Activated B cell treated with CpG ODN at 0.5 μM for 24 hours (primary cell): ENCODE data around the gene ZNF571. TPM values are rescaled to one million over a fixed set of nuclear protein-coding genes. Genes with fewer than 3 reads are reported as not detected.

ENCODE experiments used
- ATAC-seq: fragments of 200-7000 bp; cut with Tn5 transposase; one replicate; pipeline ENCODE4 v1.10.0; 2021; ENCODE audit warnings: low read depth, mild to moderate bottlenecking, moderate library complexity
- CTCF ChIA-PET: fragments of 350-600 bp; sonication (Branson Sonifier 250); formaldehyde crosslinking; loops from one replicate; lab custom pipeline; 2021; ENCODE audit warnings: antibody characterized with exemption; lab: Charles Lee
- POLR2A ChIA-PET: fragments of 350-600 bp; sonication (Branson Sonifier 250); formaldehyde crosslinking; loops from one replicate; lab custom pipeline; 2021; ENCODE audit warnings: antibody characterized with exemption; lab: Charles Lee
- DNase-seq: peaks from one replicate; pipeline ENCODE4 v3.0.0; 2022
- H3K27ac Mint-ChIP-seq: one replicate; pipeline ENCODE4 v1.8.0; 2020; ENCODE audit warnings: mixed read lengths
- H3K27me3 Mint-ChIP-seq: one replicate; pipeline ENCODE4 v1.8.0; 2021; ENCODE audit warnings: mixed read lengths
- H3K36me3 Mint-ChIP-seq: one replicate; pipeline ENCODE4 v1.8.0; 2021; ENCODE audit warnings: low read depth, mixed read lengths
- H3K4me1 Mint-ChIP-seq: one replicate; pipeline ENCODE4 v1.8.0; 2021; ENCODE audit warnings: mixed read lengths
- H3K4me3 Mint-ChIP-seq: one replicate; pipeline ENCODE4 v1.8.0; 2020; ENCODE audit warnings: mild to moderate bottlenecking, mixed read lengths
- H3K9me3 Mint-ChIP-seq: one replicate; pipeline ENCODE4 v1.8.0; 2020; ENCODE audit warnings: mixed read lengths
- intact Hi-C: fragments of 100-400 bp; cut with micrococcal nuclease; formaldehyde crosslinking; loops from one replicate; pipeline ENCODE4 v1.15.1; 2024
- total RNA-seq: library from RNA; stranded (reverse); gene quantifications from 2 replicates; pipeline ENCODE4 v1.2.3, GENCODE V29; 2022
- TF ChIP-seq, protein P1 (sequence below): fragments of 200-600 bp; IDR thresholded peaks from one replicate; pipeline ENCODE4 v1.8.0; 2022; ENCODE audit warnings: antibody characterized with exemption, mild to moderate bottlenecking

Gene ZNF571
- total RNA-seq, 1 donor from 2014 or later: 5.0 TPM

DNA sequence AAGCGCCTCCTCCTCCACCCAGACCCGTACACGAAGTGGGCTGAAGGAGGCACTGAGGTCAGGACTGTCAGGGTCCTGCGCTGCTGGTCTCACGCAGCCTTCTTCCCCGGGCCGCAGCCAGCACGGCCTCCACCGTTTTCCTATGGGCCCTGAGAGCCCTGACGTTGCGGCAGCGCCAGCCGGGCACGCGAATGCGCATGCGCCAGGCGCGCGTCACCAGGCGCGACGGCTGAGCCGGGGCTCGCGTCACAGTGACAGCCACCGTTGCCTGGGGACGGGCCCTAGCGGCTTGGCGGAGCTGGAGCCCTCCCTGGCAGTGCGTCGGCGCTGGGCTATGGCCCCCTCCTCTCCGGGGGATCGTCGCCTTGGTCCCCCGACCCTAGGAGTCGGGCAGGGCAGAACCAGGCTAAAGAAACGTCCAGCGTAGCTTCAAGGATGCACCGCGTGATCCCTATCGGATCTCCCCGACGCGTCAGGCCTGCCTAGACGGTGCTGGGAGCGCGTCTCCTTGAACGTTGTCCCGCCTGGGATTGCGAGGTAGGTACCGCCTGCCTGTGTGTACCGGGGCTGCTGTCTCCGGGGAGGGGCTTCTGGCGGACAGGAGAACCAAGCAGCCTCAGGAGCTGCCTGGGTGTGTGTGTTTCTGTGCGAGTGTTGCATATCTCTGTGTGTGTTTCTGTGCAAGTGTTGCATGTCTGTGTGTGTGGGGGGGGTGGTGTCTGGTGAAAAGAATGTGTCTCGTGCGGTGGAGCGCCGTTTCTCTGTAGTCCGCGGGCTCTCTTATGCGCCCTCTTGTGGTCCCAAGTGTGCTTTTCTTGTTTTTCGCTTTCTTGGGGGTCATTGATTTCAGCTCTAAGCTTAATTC is 43.2 kb downstream of the ZNF571 start:
- Mint-ChIP-seq H3K27me3 (no peaks in the 10 kb centered on the region), H3K27ac (peak overlapping the region; percentile 91), H3K4me3 (peak overlapping the region; percentile 93), H3K4me1 (peaks cover 12% of the 10 kb centered on the region), H3K36me3 (peaks cover 36% of the 10 kb centered on the region), H3K9me3 (peaks cover 50% of the 10 kb centered on the region)
- POLR2A ChIA-PET: interaction anchor here (0.6 to 1.4 kb wide), 6 partner anchors 43 to 473 kb away, joined by 3 to 12 read pairs (median 4); partner anchors contain the start of genes ZNF420, ZNF527, ZNF540 and ZNF571
- peak; percentile 85 for ATAC-seq
- intact Hi-C loops: loop anchor here (1.0 to 10.0 kb wide), 5 partner anchors 43 to 237 kb away; partner anchors contain the start of genes ZNF527, ZNF540, ZNF570 and ZNF571
- CTCF ChIA-PET: interaction anchor here (0.8 to 1.2 kb wide), 2 partner anchors 32 to 45 kb away, joined by 3 to 4 read pairs; partner anchors contain the start of gene ZNF793
- TF ChIP-seq, protein P1, sequence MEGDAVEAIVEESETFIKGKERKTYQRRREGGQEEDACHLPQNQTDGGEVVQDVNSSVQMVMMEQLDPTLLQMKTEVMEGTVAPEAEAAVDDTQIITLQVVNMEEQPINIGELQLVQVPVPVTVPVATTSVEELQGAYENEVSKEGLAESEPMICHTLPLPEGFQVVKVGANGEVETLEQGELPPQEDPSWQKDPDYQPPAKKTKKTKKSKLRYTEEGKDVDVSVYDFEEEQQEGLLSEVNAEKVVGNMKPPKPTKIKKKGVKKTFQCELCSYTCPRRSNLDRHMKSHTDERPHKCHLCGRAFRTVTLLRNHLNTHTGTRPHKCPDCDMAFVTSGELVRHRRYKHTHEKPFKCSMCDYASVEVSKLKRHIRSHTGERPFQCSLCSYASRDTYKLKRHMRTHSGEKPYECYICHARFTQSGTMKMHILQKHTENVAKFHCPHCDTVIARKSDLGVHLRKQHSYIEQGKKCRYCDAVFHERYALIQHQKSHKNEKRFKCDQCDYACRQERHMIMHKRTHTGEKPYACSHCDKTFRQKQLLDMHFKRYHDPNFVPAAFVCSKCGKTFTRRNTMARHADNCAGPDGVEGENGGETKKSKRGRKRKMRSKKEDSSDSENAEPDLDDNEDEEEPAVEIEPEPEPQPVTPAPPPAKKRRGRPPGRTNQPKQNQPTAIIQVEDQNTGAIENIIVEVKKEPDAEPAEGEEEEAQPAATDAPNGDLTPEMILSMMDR: no peak
- peak; percentile 70 for DNase-seq

DNA sequence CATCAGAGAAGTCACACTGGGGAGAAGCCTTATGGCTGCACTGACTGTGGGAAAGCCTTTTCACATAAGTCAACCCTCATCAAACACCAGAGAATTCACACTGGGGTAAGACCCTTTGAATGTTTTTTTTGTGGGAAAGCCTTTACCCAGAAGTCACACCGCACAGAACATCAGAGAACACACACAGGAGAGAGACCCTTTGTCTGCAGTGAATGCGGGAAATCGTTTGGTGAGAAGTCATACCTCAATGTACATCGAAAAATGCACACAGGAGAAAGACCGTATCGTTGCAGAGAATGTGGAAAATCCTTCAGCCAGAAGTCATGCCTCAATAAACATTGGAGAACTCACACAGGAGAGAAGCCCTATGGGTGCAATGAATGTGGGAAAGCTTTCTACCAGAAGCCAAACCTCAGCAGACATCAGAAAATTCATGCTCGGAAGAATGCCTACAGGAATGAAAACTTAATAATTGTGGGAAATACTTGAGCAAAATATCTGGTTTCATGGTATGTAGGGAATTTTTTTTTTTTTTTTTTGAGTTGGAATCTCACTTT is 57.1 kb downstream of the ZNF571 start:
- intact Hi-C loops: no loop called here
- peaks cover 47% of the 10 kb centered on the region for H3K9me3 Mint-ChIP-seq
- POLR2A ChIA-PET: interaction anchor here (0.7 kb wide), 1 partner anchor 1442 kb away, joined by 5 read pairs; no protein-coding TSS in a partner anchor
- TF ChIP-seq, protein P1: no peak
- H3K27me3 Mint-ChIP-seq: no peaks in the 10 kb centered on the region
- peaks cover 53% of the 10 kb centered on the region for H3K36me3 Mint-ChIP-seq
- no peak for ATAC-seq
- CTCF ChIA-PET: no interaction called here
- H3K4me3 Mint-ChIP-seq: no peak overlapping the region
- H3K4me1 Mint-ChIP-seq: no peaks in the 10 kb centered on the region
- DNase-seq: no peak
- no peak overlapping the region for H3K27ac Mint-ChIP-seq

DNA sequence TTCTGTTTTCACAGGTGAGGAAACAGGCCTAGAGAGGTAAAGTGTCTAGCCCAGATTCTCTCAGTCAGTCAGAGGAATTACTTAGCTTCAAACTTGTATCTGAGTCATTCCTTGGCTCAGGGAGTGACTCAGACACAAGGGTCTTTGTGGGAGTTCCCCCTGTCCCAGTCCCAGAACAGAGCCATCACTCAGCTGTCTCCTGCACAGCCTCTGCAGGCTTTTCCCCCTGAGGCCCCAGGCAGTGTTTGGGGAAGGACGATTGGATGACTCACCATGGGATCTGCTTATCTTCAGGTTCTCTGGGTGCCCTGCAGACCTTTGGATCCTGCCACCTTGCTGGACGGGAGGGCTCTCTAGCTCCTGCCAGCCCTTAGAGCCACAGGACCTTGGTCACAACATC is 74.7 kb downstream of the ZNF571 start:
- TF ChIP-seq, protein P1: no peak
- intact Hi-C loops: no loop called here
- Mint-ChIP-seq H3K36me3 (peaks cover 61% of the 10 kb centered on the region), H3K4me3 (no peak overlapping the region), H3K27ac (no peak overlapping the region), H3K4me1 (no peaks in the 10 kb centered on the region), H3K27me3 (no peaks in the 10 kb centered on the region), H3K9me3 (peaks cover 21% of the 10 kb centered on the region)
- POLR2A ChIA-PET: no interaction called here
- DNase-seq (no peak), ATAC-seq (no peak)
- CTCF ChIA-PET: no interaction called here

Other genes with a start within 250 kb of the ZNF571 start
- gene ZNF527, start 223.7 kb downstream of the ZNF571 start, total RNA-seq: 6.3 and 8.1 TPM in 2 replicates
- gene ZNF569, start 127.3 kb downstream of the ZNF571 start, total RNA-seq: 6.1 and 6.8 TPM in 2 replicates
- gene ZNF570, start 125.4 kb downstream of the ZNF571 start, total RNA-seq: 5.8 and 7.1 TPM in 2 replicates
- gene ZNF793, start 87.9 kb downstream of the ZNF571 start, total RNA-seq: 8.4 and 8.7 TPM in 2 replicates
- gene ZNF540, start 84 bp upstream of the ZNF571 start, total RNA-seq: 1.9 and 2.9 TPM in 2 replicates
- gene ZFP30, start 60.7 kb upstream of the ZNF571 start, total RNA-seq: 13.7 and 16.4 TPM in 2 replicates
- gene ZNF607, start 125.0 kb upstream of the ZNF571 start, total RNA-seq: 9.6 and 10.3 TPM in 2 replicates
- 18.7 and 19.8 TPM in 2 replicates for gene ZNF573, start 184.8 kb upstream of the ZNF571 start, total RNA-seq